Testis (tissue), 2 donors: ENCODE data around the gene MRPL42.

Source experiments
- CTCF ChIP-seq, 3 experiments: fragments of 450-650 bp in 2 of 3; fragments of 200-600 bp in 1 of 3; sonication (generic) in 1 of 3; IDR thresholded peaks; one replicate each; pipeline ENCODE4 v1.5.1; 2016 to 2019; ENCODE audit warnings: antibody characterized with exemption in 3 of 3, mild to moderate bottlenecking in 2 of 3, moderate library complexity in 1 of 3
- POLR2A ChIP-seq: fragments of 450-650 bp; IDR thresholded peaks from one replicate; pipeline ENCODE4 v1.6.1; 2017; ENCODE audit warnings: antibody characterized with exemption, mild to moderate bottlenecking, moderate library complexity

DNA sequence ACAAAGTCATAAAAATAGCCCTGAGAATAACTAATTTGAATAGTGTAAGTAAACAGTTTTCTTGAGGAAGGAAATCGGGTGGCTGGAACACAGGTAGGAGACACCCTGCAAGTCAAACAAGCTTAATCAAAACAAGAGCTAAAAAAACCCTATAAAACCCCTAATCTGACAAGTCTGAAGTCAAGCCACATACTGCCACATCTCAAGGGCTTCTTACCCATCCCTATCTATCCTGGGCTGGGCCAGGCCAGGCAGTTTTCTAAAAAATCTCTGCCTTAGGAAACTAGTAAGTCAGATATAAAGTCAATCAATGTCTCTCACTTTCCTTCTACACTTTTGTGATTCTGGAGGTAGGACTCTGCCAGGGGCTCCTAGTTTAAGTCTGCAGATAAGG, 40.9 kb upstream of the MRPL42 start:
- TF ChIP-seq POLR2A (no peak), CTCF (IDR thresholded peaks at IDR 0.05) (no peak)
